Ishikawa (cell line): Measurements from ENCODE around the gene TBC1D2B.

Experiments
- CEBPB ChIP-seq: IDR thresholded peaks from 2 replicates; pipeline ENCODE4 v1.6.1; 2012
- EP300 ChIP-seq: IDR thresholded peaks from 2 replicates; pipeline ENCODE4 v1.6.1; 2012; ENCODE audit warnings: borderline replicate concordance
- RAD21 ChIP-seq: IDR thresholded peaks from 2 replicates; pipeline ENCODE4 v1.6.1; 2012; ENCODE audit warnings: low read depth
- REST ChIP-seq: IDR thresholded peaks from 2 replicates; pipeline ENCODE4 v1.6.1; 2012; ENCODE audit warnings: low read depth, mild to moderate bottlenecking
- TAF1 ChIP-seq: IDR thresholded peaks from 2 replicates; pipeline ENCODE4 v1.6.1; 2012; ENCODE audit warnings: low read depth, mild to moderate bottlenecking
- TEAD4 ChIP-seq: IDR thresholded peaks from 2 replicates; pipeline ENCODE4 v1.6.1; 2012
- YY1 ChIP-seq: IDR thresholded peaks from 2 replicates; pipeline ENCODE4 v1.6.1; 2012; ENCODE audit warnings: low read depth
- TF ChIP-seq, protein P1 (sequence below): IDR thresholded peaks from 2 replicates; pipeline ENCODE4 v1.6.1; 2012
- TF ChIP-seq, protein P2 (sequence below): IDR thresholded peaks from 2 replicates; pipeline ENCODE4 v1.6.1; 2012

DNA sequence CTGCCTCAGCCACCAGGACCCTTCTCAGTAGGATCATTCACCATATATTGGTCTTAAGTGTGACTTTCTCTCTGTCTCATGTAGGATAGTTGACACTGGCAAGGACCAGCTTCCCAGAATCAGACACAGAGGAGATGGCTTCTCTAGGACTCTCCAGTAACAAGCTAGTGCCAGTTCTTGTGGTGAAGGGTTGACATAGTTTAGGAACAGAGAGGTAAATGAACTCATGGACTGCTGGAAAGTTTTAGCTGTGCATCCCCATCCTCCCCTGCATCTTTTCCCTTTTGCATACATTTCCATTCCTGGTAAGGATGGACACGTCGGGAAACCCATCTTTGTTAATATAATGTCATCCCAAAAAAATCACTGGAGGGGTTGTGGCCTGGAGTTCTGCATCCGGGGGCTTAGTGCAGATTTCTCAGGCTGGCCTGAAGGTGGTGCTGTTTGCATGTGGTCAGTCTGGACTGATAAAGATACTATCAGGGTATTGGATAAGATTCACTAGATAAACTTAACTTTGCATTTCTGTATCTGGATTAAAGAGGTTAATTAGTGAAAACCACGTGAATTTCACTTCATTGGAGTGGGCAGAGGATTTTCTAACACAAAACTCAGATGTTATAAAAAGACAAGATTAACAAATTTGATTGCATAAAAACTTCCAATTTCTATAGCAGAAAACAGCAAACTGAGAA, 110.8 kb downstream of the TBC1D2B start:
- peak; percentile 93 for TF ChIP-seq RAD21
- no peak for TF ChIP-seq TEAD4
- TF ChIP-seq, protein P1, sequence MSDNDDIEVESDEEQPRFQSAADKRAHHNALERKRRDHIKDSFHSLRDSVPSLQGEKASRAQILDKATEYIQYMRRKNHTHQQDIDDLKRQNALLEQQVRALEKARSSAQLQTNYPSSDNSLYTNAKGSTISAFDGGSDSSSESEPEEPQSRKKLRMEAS = no peak
- TF ChIP-seq EP300 = no peak
- TF ChIP-seq REST = no peak
- TF ChIP-seq, protein P2, sequence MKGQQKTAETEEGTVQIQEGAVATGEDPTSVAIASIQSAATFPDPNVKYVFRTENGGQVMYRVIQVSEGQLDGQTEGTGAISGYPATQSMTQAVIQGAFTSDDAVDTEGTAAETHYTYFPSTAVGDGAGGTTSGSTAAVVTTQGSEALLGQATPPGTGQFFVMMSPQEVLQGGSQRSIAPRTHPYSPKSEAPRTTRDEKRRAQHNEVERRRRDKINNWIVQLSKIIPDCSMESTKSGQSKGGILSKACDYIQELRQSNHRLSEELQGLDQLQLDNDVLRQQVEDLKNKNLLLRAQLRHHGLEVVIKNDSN = no peak
- TF ChIP-seq CEBPB = no peak
- TF ChIP-seq TAF1 = no peak
- no peak for TF ChIP-seq YY1
